PC-3 (cell line): ENCODE measurements around the gene ICAM4. TPM values are rescaled to one million over a fixed set of nuclear protein-coding genes. Genes with fewer than 3 reads are reported as not detected.

Source experiments
- ATAC-seq: fragments of 200-7000 bp; cut with Tn5 transposase; 2 replicates; pipeline ENCODE4 v1.9.1; 2020; ENCODE audit warnings: mild to moderate bottlenecking, moderate library complexity
- BruUV-seq: library from RNA; stranded (reverse); fragments of 400-500 nt; replicated peaks from 2 replicates; lab custom pipeline; 2021; lab: Mats Ljungman, UMichigan
- CTCF ChIA-PET: fragments of 300-600 bp; sonication (Branson Sonifier 250); formaldehyde crosslinking; loops from one replicate; lab custom pipeline; 2022; ENCODE audit warnings: antibody characterized with exemption; lab: Charles Lee
- POLR2A ChIA-PET: fragments of 300-600 bp; sonication (Branson Sonifier 250); formaldehyde crosslinking; loops from one replicate; lab custom pipeline; 2022; ENCODE audit warnings: antibody characterized with exemption; ENCODE audit not compliant: unreplicated experiment; lab: Charles Lee
- DNase-seq: peaks from one replicate; pipeline ENCODE4 v3.0.0-alpha.2; 2015
- H2AFZ ChIP-seq: fragments of 300-600 bp; sonication (generic); 2 replicates; pipeline ENCODE4 v1.6.0; 2016; ENCODE audit warnings: antibody characterized with exemption, low read length
- H3F3A ChIP-seq: fragments of 300-600 bp; sonication (generic); one replicate; pipeline ENCODE4 v1.6.0; 2017; ENCODE audit warnings: antibody characterized with exemption, low read length, control low read depth, mild to moderate bottlenecking; ENCODE audit not compliant: unreplicated experiment
- H3K27ac ChIP-seq: fragments of 300-600 bp; sonication (generic); 2 replicates; pipeline ENCODE4 v1.5.1; 2016; ENCODE audit warnings: mild to moderate bottlenecking, low read length
- H3K27me3 ChIP-seq: fragments of 300-600 bp; sonication (generic); 2 replicates; pipeline ENCODE4 v1.6.1; 2016; ENCODE audit warnings: low read length, mixed read lengths
- H3K36me3 ChIP-seq: fragments of 300-600 bp; sonication (generic); 2 replicates; pipeline ENCODE4 v1.6.1; 2016; ENCODE audit warnings: low read depth, mixed run types, low read length, mixed read lengths
- H3K4me1 ChIP-seq: fragments of 300-600 bp; sonication (generic); 2 replicates; pipeline ENCODE4 v1.5.1; 2016; ENCODE audit warnings: low read length; ENCODE audit not compliant: insufficient read depth
- H3K4me2 ChIP-seq: fragments of 300-600 bp; sonication (generic); 2 replicates; pipeline ENCODE4 v1.6.0; 2016; ENCODE audit warnings: low read length
- H3K4me3 ChIP-seq: fragments of 300-600 bp; sonication (generic); 2 replicates; pipeline ENCODE4 v1.5.1; 2016; ENCODE audit warnings: mild to moderate bottlenecking, low read length, mixed read lengths
- H3K79me2 ChIP-seq: fragments of 300-600 bp; sonication (generic); 2 replicates; pipeline ENCODE4 v1.6.1; 2017; ENCODE audit warnings: low read length, mixed read lengths
- H3K9ac ChIP-seq: fragments of 300-600 bp; sonication (generic); 2 replicates; pipeline ENCODE4 v1.6.0; 2016; ENCODE audit warnings: mild to moderate bottlenecking, low read length
- H3K9me2 ChIP-seq: fragments of 300-600 bp; sonication (generic); replicated peaks from 2 replicates; pipeline ENCODE4 v1.6.1; 2016; ENCODE audit warnings: mixed run types, low read length, mixed read lengths
- H3K9me3 ChIP-seq: fragments of 300-600 bp; sonication (generic); 2 replicates; pipeline ENCODE4 v1.6.1; 2016; ENCODE audit warnings: low read length, mixed read lengths
- H4K20me1 ChIP-seq: fragments of 300-600 bp; sonication (generic); 2 replicates; pipeline ENCODE4 v1.6.1; 2016; ENCODE audit warnings: low read length, mixed read lengths
- EZH2 ChIP-seq: fragments of 300-600 bp; sonication (generic); IDR thresholded peaks from one replicate; pipeline ENCODE4 v1.6.1; 2017; ENCODE audit warnings: antibody characterized with exemption, mild to moderate bottlenecking, low read length; ENCODE audit not compliant: unreplicated experiment
- EZH2phosphoT487 ChIP-seq: fragments of 300-600 bp; sonication (generic); IDR thresholded peaks from 2 replicates; pipeline ENCODE4 v1.6.1; 2018; ENCODE audit warnings: mild to moderate bottlenecking, antibody characterized with exemption, low read length, borderline replicate concordance
- intact Hi-C: fragments of 100-400 bp; cut with micrococcal nuclease; formaldehyde crosslinking; loops from 2 replicates; pipeline ENCODE4 v1.9.0; 2023
- total RNA-seq: library from RNA; depleted of rRNA; stranded (reverse); fragments of >200 nt; gene quantifications from 2 replicates; pipeline ENCODE4 v1.2.3, GENCODE V29; 2014
- TF ChIP-seq, protein P1 (sequence below): fragments of 300-600 bp; sonication (generic); conservative IDR thresholded peaks from 2 replicates; pipeline ENCODE4 v1.5.1; 2017; ENCODE audit warnings: antibody characterized with exemption, low read depth, mild to moderate bottlenecking, low read length

ICAM4 gene
- total RNA-seq, 1 experiment from 2014 or later: not detected

- no peak overlapping the region for H3K4me3 ChIP-seq
- ChIA-PET CTCF (no interaction called here), POLR2A (no interaction called here)
- no peak for DNase-seq
- H3K4me1 ChIP-seq: peaks cover 4% of the 10 kb centered on the region; the same call in 1 of the 2 replicates
- H3K36me3 ChIP-seq: peaks cover 48% of the 10 kb centered on the region
- H3K4me2 ChIP-seq: no peak overlapping the region
- no TSS peak for BruUV-seq
- intact Hi-C loops: no loop called here
- H2AFZ ChIP-seq: no peak overlapping the region
- no peaks in the 10 kb centered on the region for H3K27me3 ChIP-seq
- H3K79me2 ChIP-seq: no peaks in the 10 kb centered on the region
- no peaks in the 10 kb centered on the region for H4K20me1 ChIP-seq
- no peak for ATAC-seq
- no peak for TF ChIP-seq EZH2phosphoT487
- H3F3A ChIP-seq: no peaks in the 10 kb centered on the region
- H3K9me3 ChIP-seq: no peaks in the 10 kb centered on the region
- no peaks in the 10 kb centered on the region for H3K9me2 ChIP-seq
- H3K27ac ChIP-seq: no peak overlapping the region
- H3K9ac ChIP-seq: no peak overlapping the region
Observed at GRCh38 chr19:10320602-10321416, 34.1 kb downstream of the ICAM4 start.

GRCh38 chr19:10321417-10321797 lies 34.7 kb downstream of the ICAM4 start:
- Histone ChIP-seq H3K9ac (no peak overlapping the region), H3K4me1 (no peaks in the 10 kb centered on the region), H3K27me3 (no peaks in the 10 kb centered on the region), H4K20me1 (no peaks in the 10 kb centered on the region), H3K4me2 (no peak overlapping the region), H3K79me2 (no peaks in the 10 kb centered on the region), H3K36me3 (peaks cover 49% of the 10 kb centered on the region), H3K27ac (no peak overlapping the region), H3K4me3 (no peak overlapping the region), H3K9me3 (no peaks in the 10 kb centered on the region), H3F3A (no peaks in the 10 kb centered on the region), H3K9me2 (no peaks in the 10 kb centered on the region), H2AFZ (no peak overlapping the region)
- TF ChIP-seq, protein P1, sequence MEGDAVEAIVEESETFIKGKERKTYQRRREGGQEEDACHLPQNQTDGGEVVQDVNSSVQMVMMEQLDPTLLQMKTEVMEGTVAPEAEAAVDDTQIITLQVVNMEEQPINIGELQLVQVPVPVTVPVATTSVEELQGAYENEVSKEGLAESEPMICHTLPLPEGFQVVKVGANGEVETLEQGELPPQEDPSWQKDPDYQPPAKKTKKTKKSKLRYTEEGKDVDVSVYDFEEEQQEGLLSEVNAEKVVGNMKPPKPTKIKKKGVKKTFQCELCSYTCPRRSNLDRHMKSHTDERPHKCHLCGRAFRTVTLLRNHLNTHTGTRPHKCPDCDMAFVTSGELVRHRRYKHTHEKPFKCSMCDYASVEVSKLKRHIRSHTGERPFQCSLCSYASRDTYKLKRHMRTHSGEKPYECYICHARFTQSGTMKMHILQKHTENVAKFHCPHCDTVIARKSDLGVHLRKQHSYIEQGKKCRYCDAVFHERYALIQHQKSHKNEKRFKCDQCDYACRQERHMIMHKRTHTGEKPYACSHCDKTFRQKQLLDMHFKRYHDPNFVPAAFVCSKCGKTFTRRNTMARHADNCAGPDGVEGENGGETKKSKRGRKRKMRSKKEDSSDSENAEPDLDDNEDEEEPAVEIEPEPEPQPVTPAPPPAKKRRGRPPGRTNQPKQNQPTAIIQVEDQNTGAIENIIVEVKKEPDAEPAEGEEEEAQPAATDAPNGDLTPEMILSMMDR: no peak
- no peak for TF ChIP-seq EZH2phosphoT487
- no peak for TF ChIP-seq EZH2
- ChIA-PET CTCF (no interaction called here), POLR2A (no interaction called here)
- intact Hi-C loops: no loop called here
- BruUV-seq: no TSS peak
- ATAC-seq (peak; percentile 8; the same call in 1 of the 2 replicates), DNase-seq (no peak)

- no peaks in the 10 kb centered on the region for H4K20me1 ChIP-seq
- no peak overlapping the region for H2AFZ ChIP-seq
- intact Hi-C loops: no loop called here
- H3K79me2 ChIP-seq: no peaks in the 10 kb centered on the region
- no peaks in the 10 kb centered on the region for H3F3A ChIP-seq
- no peak overlapping the region for H3K4me2 ChIP-seq
- H3K9ac ChIP-seq: no peak overlapping the region
- H3K36me3 ChIP-seq: peaks cover 47% of the 10 kb centered on the region
- H3K27ac ChIP-seq: no peak overlapping the region
- ChIA-PET POLR2A (no interaction called here), CTCF (no interaction called here)
- DNase-seq: no peak
- H3K9me2 ChIP-seq: no peaks in the 10 kb centered on the region
- H3K27me3 ChIP-seq: no peaks in the 10 kb centered on the region
- H3K4me3 ChIP-seq: no peak overlapping the region
- BruUV-seq: no TSS peak
- no peak for TF ChIP-seq EZH2
- no peak for TF ChIP-seq EZH2phosphoT487
- TF ChIP-seq, protein P1: no peak
- H3K9me3 ChIP-seq: no peaks in the 10 kb centered on the region
- ATAC-seq: no peak
- no peaks in the 10 kb centered on the region for H3K4me1 ChIP-seq
Observed at GRCh38 chr19:10321874-10322835, 35.4 kb downstream of the ICAM4 start.
